ENCODE results near the gene BLID. TPM values are rescaled to one million over a fixed set of nuclear protein-coding genes. Genes with fewer than 3 reads are reported as not detected.

The BLID gene
- total RNA-seq, 2 donors from 2014 or later: not detected

GRCh38 chr11:122153746-122154145 lies 37.7 kb upstream of the BLID start:
- ATAC-seq (no peak), DNase-seq (no peak)
- Mint-ChIP-seq H3K27me3 (peaks cover 33% of the 10 kb centered on the region), H3K4me1 (peaks cover 13% of the 10 kb centered on the region), H3K4me3 (no peak overlapping the region), H3K27ac (no peak overlapping the region), H3K36me3 (ENCODE audit: low read depth) (no peaks in the 10 kb centered on the region)
- H3K9me3 ChIP-seq (ENCODE audit: control insufficient read depth, low read length, poor library complexity, severe bottlenecking): no peaks in the 10 kb centered on the region

- Mint-ChIP-seq H3K27me3 (peaks cover 24% of the 10 kb centered on the region), H3K27ac (no peak overlapping the region), H3K4me1 (no peaks in the 10 kb centered on the region), H3K4me3 (no peak overlapping the region), H3K36me3 (ENCODE audit: low read depth) (no peaks in the 10 kb centered on the region)
- no peaks in the 10 kb centered on the region for H3K9me3 ChIP-seq (ENCODE audit: control insufficient read depth, low read length, poor library complexity, severe bottlenecking)
- ATAC-seq: no peak
- no peak for DNase-seq
These were observed 34.5 kb upstream of the BLID start for GRCh38 chr11:122150216-122151124.

DNA sequence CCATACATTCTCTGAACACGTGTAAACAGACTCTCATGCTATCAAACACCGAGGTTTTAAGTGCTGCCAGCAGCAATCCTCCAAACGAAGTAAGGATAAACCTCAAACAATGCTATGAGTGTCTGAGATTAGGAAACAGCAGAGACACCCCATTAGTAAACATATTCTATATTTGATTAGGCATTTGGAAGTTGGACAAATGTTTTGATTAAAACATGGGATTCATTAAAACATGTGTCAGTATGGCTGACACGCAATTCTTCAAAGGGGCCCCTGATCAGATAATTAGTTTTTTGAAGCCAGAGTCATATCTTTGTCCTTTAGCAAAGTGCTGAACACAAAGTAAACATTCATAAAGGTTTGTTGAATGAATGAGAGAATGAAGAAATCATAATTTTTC lies 33.2 kb upstream of the BLID start:
- no peak for DNase-seq
- no peaks in the 10 kb centered on the region for H3K36me3 Mint-ChIP-seq (ENCODE audit: low read depth)
- no peak for ATAC-seq
- no peak overlapping the region for H3K27ac Mint-ChIP-seq
- no peak overlapping the region for H3K4me3 Mint-ChIP-seq
- no peaks in the 10 kb centered on the region for H3K9me3 ChIP-seq (ENCODE audit: control insufficient read depth, low read length, poor library complexity, severe bottlenecking)
- peaks cover 32% of the 10 kb centered on the region for H3K27me3 Mint-ChIP-seq
- H3K4me1 Mint-ChIP-seq: no peaks in the 10 kb centered on the region

GRCh38 chr11:122146475-122146874 lies 30.5 kb upstream of the BLID start:
- no peaks in the 10 kb centered on the region for H3K36me3 Mint-ChIP-seq (ENCODE audit: low read depth)

DNA sequence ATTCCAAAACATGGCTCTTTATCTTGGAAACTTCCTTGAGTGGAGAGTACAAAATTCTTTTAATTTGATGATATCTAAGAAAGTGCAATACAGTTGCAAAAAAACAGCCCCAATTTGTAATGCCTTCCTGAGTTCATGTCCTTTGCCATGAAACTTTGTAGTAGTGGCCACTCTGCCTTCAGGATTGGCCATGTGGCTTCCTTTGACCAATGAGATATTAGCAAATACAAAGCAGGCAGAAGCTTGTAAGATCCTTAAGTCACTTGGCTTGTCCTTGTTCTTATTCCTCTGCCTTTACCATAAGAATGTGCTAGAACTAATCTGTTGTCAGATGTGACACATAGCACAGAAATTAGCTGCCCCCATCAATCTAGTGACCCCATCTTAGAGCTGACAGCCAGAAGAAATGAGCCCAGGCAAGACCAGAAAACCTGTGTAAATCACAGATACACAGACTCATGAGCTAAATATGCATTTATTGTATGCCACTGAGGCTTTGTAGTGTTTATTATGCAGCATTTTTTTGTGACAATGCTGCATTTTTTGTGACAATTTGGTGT lies 29.8 kb upstream of the BLID start:
- DNase-seq (no peak), ATAC-seq (no peak)
- Mint-ChIP-seq H3K27me3 (peaks cover 25% of the 10 kb centered on the region), H3K4me1 (no peaks in the 10 kb centered on the region), H3K4me3 (no peak overlapping the region), H3K27ac (no peak overlapping the region), H3K36me3 (ENCODE audit: low read depth) (no peaks in the 10 kb centered on the region)
- H3K9me3 ChIP-seq (ENCODE audit: control insufficient read depth, low read length, poor library complexity, severe bottlenecking): no peaks in the 10 kb centered on the region

More at GRCh38 chr11:122146475-122146874, 30.5 kb upstream of the BLID start:
- no peaks in the 10 kb centered on the region for H3K9me3 ChIP-seq (ENCODE audit: control insufficient read depth, low read length, poor library complexity, severe bottlenecking)
- DNase-seq: no peak
- Mint-ChIP-seq H3K4me3 (no peak overlapping the region), H3K27me3 (peaks cover 25% of the 10 kb centered on the region), H3K27ac (no peak overlapping the region), H3K4me1 (no peaks in the 10 kb centered on the region)
- ATAC-seq: no peak

DNA sequence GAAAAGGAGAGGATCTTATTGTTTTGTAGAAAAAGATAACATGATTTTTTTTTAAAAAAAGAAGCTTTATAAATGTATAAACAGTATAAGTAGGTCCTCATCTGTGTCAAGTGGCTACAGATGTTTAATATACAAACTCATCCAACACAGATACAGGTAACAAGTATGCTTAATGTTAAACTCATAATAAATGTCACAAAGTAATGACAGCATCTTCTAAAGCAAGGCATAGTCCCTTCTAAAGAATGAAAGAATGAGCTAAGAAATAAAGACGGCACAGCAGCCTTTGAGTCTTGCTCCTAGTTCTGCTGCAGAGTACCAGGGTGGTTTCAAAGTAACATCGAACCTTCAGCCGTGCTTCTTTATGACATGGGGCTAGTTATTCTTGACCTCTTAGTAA lies 28.7 kb upstream of the BLID start:
- H3K27me3 Mint-ChIP-seq: peaks cover 25% of the 10 kb centered on the region
- DNase-seq (no peak), ATAC-seq (no peak)
- no peak overlapping the region for H3K4me3 Mint-ChIP-seq
- H3K9me3 ChIP-seq (ENCODE audit: control insufficient read depth, low read length, poor library complexity, severe bottlenecking): no peaks in the 10 kb centered on the region
- no peak overlapping the region for H3K27ac Mint-ChIP-seq
- H3K4me1 Mint-ChIP-seq: no peaks in the 10 kb centered on the region
- H3K36me3 Mint-ChIP-seq (ENCODE audit: low read depth): no peaks in the 10 kb centered on the region

DNA sequence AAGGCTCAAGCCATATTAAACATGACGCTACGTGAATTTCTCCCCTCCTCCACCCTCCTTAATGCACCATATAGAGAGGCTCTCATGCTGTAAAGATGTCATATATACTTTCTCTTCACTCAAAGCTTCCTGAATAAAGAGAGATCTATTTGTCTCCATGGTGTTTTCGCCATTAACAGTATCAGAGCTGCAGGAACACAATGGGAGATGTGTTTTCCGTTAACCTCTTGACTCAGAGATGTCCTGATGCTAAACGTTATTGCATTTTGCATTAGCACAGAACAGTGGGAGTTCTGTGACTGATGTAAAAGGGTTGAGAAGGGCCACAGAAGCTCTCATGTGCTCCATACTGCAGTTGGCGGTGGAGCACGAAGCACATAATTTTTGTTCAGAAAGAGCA lies 25.7 kb upstream of the BLID start:
- H3K9me3 ChIP-seq (ENCODE audit: control insufficient read depth, low read length, poor library complexity, severe bottlenecking): no peaks in the 10 kb centered on the region
- no peak overlapping the region for H3K4me3 Mint-ChIP-seq
- H3K27me3 Mint-ChIP-seq: peaks cover 11% of the 10 kb centered on the region
- H3K27ac Mint-ChIP-seq: no peak overlapping the region
- ATAC-seq: no peak
- no peaks in the 10 kb centered on the region for H3K4me1 Mint-ChIP-seq
- DNase-seq: no peak
- no peaks in the 10 kb centered on the region for H3K36me3 Mint-ChIP-seq (ENCODE audit: low read depth)

GRCh38 chr11:122140500-122140899 lies 24.5 kb upstream of the BLID start:
- no peaks in the 10 kb centered on the region for H3K36me3 Mint-ChIP-seq (ENCODE audit: low read depth)
- no peak overlapping the region for H3K27ac Mint-ChIP-seq
- no peak overlapping the region for H3K4me3 Mint-ChIP-seq
- H3K4me1 Mint-ChIP-seq: no peaks in the 10 kb centered on the region
- H3K27me3 Mint-ChIP-seq: peaks cover 8% of the 10 kb centered on the region
- no peak for ATAC-seq
- no peaks in the 10 kb centered on the region for H3K9me3 ChIP-seq (ENCODE audit: control insufficient read depth, low read length, poor library complexity, severe bottlenecking)
- no peak for DNase-seq

GRCh38 chr11:122139595-122139866 lies 23.5 kb upstream of the BLID start:
- no peak for DNase-seq
- ATAC-seq: no peak
- no peaks in the 10 kb centered on the region for H3K27me3 Mint-ChIP-seq
- no peaks in the 10 kb centered on the region for H3K36me3 Mint-ChIP-seq (ENCODE audit: low read depth)
- H3K4me1 Mint-ChIP-seq: no peaks in the 10 kb centered on the region
- H3K9me3 ChIP-seq (ENCODE audit: control insufficient read depth, low read length, poor library complexity, severe bottlenecking): no peaks in the 10 kb centered on the region
- no peak overlapping the region for H3K4me3 Mint-ChIP-seq
- H3K27ac Mint-ChIP-seq: no peak overlapping the region

DNA sequence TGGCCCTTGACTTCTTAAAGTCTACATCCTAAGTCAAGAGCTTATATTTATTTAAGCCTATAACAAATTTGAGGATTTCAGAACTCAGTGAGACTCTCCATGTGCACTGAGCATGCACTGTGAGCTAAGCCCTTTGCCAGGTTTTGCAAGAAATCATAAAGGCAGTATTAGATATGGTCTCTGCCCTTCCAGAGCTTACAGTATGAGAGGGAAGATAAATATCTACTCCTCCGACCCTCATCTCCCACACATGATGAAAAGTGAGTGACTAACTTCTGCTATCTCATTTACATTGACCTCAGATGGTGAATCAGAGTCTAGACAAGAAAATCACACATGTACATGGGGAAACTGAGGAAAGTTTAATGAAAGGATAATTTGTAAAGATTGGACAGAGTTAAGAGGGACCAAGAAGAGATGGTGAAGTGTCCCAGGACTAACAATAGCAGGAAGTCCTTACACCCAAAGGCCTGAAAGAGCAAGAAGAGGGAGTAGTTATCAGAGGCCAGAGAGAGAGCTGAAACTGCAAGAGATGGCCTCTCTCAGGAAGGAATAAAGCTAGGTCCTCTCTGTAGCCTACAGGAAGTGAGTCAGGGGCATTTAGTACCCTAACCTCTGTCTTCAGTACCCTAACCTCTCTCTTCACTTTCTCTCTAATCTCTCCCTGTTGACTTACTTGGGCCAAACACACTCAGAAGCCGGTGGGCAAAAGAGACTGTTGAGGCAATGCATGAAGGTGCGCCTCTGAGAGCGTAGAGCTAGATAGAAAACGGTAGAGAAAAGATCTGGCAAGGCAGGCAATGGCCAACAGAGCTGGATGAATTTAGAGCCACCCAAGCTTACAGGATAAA lies 23.0 kb upstream of the BLID start:
- H3K9me3 ChIP-seq (ENCODE audit: control insufficient read depth, low read length, poor library complexity, severe bottlenecking): no peaks in the 10 kb centered on the region
- no peaks in the 10 kb centered on the region for H3K27me3 Mint-ChIP-seq
- no peaks in the 10 kb centered on the region for H3K4me1 Mint-ChIP-seq
- DNase-seq: no peak
- H3K36me3 Mint-ChIP-seq (ENCODE audit: low read depth): no peaks in the 10 kb centered on the region
- no peak overlapping the region for H3K4me3 Mint-ChIP-seq
- no peak for ATAC-seq
- no peak overlapping the region for H3K27ac Mint-ChIP-seq

DNA sequence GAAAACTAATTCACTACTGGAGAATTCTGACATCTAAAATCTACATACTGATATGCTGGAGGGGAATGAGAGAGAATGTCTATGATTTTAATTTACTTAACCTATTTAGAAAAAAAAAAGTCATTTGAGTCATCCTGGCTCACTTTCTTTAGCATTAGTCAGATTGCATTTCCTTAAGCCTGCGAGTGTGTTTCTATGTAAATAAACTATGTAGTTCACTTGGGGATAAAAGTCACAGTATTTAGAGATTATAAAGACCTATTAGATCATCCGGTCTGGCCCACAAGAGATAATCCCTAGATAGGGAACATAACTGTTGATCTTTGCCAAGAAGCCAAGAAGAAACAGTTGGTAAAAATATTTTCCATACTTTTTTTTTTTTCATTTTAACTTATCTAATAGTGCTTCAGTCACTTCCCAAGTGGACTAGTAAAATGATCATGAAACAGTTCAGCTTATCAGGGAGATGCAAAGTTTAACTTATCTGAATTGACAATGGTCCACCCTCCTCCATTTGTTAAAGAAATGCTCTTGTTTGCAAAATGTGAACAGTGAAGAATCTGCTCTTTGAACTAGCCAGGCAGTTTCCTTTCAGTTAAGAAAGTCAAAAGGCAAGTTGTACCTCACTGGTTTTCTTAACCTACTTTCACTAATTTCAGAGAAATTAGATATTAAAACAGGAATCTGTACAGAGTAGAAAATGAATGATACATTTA lies 21.2 kb upstream of the BLID start:
- no peaks in the 10 kb centered on the region for H3K36me3 Mint-ChIP-seq (ENCODE audit: low read depth)
- H3K4me1 Mint-ChIP-seq: no peaks in the 10 kb centered on the region
- ATAC-seq: no peak
- no peaks in the 10 kb centered on the region for H3K27me3 Mint-ChIP-seq
- no peak overlapping the region for H3K27ac Mint-ChIP-seq
- H3K4me3 Mint-ChIP-seq: no peak overlapping the region
- no peak for DNase-seq
- no peaks in the 10 kb centered on the region for H3K9me3 ChIP-seq (ENCODE audit: control insufficient read depth, low read length, poor library complexity, severe bottlenecking)

DNA sequence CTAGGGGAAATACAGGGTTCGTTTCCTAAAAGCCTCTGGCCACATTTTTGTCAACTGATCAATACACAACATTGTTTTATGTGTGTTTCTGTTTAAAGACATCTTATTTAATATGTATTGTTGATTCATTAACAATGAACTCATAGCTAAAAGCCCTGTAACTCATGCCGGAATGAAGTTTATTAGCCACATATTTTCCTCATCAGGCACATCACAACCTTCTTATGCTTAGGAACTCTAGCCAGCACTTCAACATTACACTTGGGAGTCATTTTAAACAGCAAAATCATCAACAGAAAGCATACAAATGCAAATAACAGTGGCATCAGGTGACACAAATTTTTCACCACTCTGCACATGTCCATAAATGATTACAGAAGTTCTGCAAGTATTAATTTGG lies 15.1 kb upstream of the BLID start:
- Mint-ChIP-seq H3K4me1 (no peaks in the 10 kb centered on the region), H3K4me3 (no peak overlapping the region), H3K27me3 (peaks cover 7% of the 10 kb centered on the region), H3K36me3 (ENCODE audit: low read depth) (no peaks in the 10 kb centered on the region), H3K27ac (no peak overlapping the region)
- no peaks in the 10 kb centered on the region for H3K9me3 ChIP-seq (ENCODE audit: control insufficient read depth, low read length, poor library complexity, severe bottlenecking)
- no peak for DNase-seq
- ATAC-seq: no peak

- Mint-ChIP-seq H3K36me3 (ENCODE audit: low read depth) (no peaks in the 10 kb centered on the region), H3K4me1 (no peaks in the 10 kb centered on the region), H3K4me3 (no peak overlapping the region), H3K27me3 (peaks cover 10% of the 10 kb centered on the region), H3K27ac (no peak overlapping the region)
- H3K9me3 ChIP-seq (ENCODE audit: control insufficient read depth, low read length, poor library complexity, severe bottlenecking): no peaks in the 10 kb centered on the region
- no peak for ATAC-seq
- no peak for DNase-seq
These were observed 12.1 kb upstream of the BLID start for GRCh38 chr11:122128146-122128545.

Measured in T-helper 17 cell (primary cell).